ENCODE results near the gene CTNNA3.

GRCh38 chr10:66982792-66983474 is 713.1 kb downstream of the CTNNA3 start:
- TF ChIP-seq CTCF (IDR thresholded peaks at IDR 0.05) (no peak), POLR2A (IDR thresholded peaks at IDR 0.05) (no peak)
